Activated CD8-positive, alpha-beta memory T cell treated with anti-CD3 and anti-CD28 coated beads for 24 hours (primary cell): ENCODE data around the gene HNRNPC.
"Not testable (repeated sequence)": the region's sequence is repeated elsewhere in the genome, so short reads cannot be mapped to it uniquely, and the experiment has no call there.

ENCODE experiments used
- DNase-seq: peaks from one replicate; pipeline ENCODE4 v3.0.0-alpha.2; 2020

HNRNPC gene

GRCh38 chr14:21241218-21241819 lies 27.9 kb downstream of the HNRNPC start:
- no peak for DNase-seq

- no peak for DNase-seq
Measured at GRCh38 chr14:21240417-21240816, 28.8 kb downstream of the HNRNPC start.

GRCh38 chr14:21238823-21239518 lies 30.3 kb downstream of the HNRNPC start:
- no peak for DNase-seq

- no peak for DNase-seq
Measured at GRCh38 chr14:21236948-21237797, 32.1 kb downstream of the HNRNPC start.

- DNase-seq: no peak
Measured at GRCh38 chr14:21234112-21234511, 35.1 kb downstream of the HNRNPC start.

- no peak for DNase-seq
Measured at GRCh38 chr14:21233457-21234076, 35.7 kb downstream of the HNRNPC start.

- no peak for DNase-seq
Measured at GRCh38 chr14:21231020-21231652, 38.1 kb downstream of the HNRNPC start.

- DNase-seq: no peak
Measured at GRCh38 chr14:21229821-21230220, 39.4 kb downstream of the HNRNPC start.

GRCh38 chr14:21227981-21228380 lies 41.3 kb downstream of the HNRNPC start:
- no peak for DNase-seq

GRCh38 chr14:21227150-21227549 lies 42.1 kb downstream of the HNRNPC start:
- no peak for DNase-seq

- no peak for DNase-seq
Measured at GRCh38 chr14:21226467-21226866, 42.8 kb downstream of the HNRNPC start.

GRCh38 chr14:21225164-21225563 lies 44.1 kb downstream of the HNRNPC start:
- not testable (repeated sequence) for DNase-seq

- no peak for DNase-seq
Measured at GRCh38 chr14:21220874-21221477, 48.3 kb downstream of the HNRNPC start.

GRCh38 chr14:21219561-21220111 lies 49.6 kb downstream of the HNRNPC start:
- DNase-seq: no peak

GRCh38 chr14:21219120-21219519 lies 50.1 kb downstream of the HNRNPC start:
- DNase-seq: no peak

- no peak for DNase-seq
Measured at GRCh38 chr14:21215879-21216251, 53.4 kb downstream of the HNRNPC start.

GRCh38 chr14:21215130-21215878 lies 53.9 kb downstream of the HNRNPC start:
- no peak for DNase-seq

- DNase-seq: no peak
Measured at GRCh38 chr14:21213652-21214051, 55.6 kb downstream of the HNRNPC start.

- DNase-seq: not testable (repeated sequence)
Measured at GRCh38 chr14:21212824-21213223, 56.4 kb downstream of the HNRNPC start.

GRCh38 chr14:21211509-21211908 lies 57.7 kb downstream of the HNRNPC start:
- no peak for DNase-seq

GRCh38 chr14:21210023-21210422 lies 59.2 kb downstream of the HNRNPC start:
- DNase-seq: no peak
